ENCODE data around the gene CCNB1IP1.
"Not testable (repeated sequence)": the region's sequence is repeated elsewhere in the genome, so short reads cannot be mapped to it uniquely, and the experiment has no call there.

Gene CCNB1IP1

GRCh38 chr14:20332431-20332787, 670 bp downstream of the CCNB1IP1 start:
- DNase-seq (ENCODE audit: low spot score) = peak; percentile 30

GRCh38 chr14:20331053-20331613, 1.9 kb downstream of the CCNB1IP1 start:
- DNase-seq (ENCODE audit: low spot score) = no peak

- DNase-seq (ENCODE audit: low spot score) = no peak
These were observed 3.7 kb downstream of the CCNB1IP1 start for GRCh38 chr14:20329355-20329754.

- no peak for DNase-seq (ENCODE audit: low spot score)
These were observed 4.4 kb downstream of the CCNB1IP1 start for GRCh38 chr14:20328705-20329104.

- DNase-seq (ENCODE audit: low spot score) = peak; percentile 74
These were observed 5.8 kb downstream of the CCNB1IP1 start for GRCh38 chr14:20327005-20327869.

GRCh38 chr14:20317720-20318119, 15.4 kb downstream of the CCNB1IP1 start:
- DNase-seq (ENCODE audit: low spot score) = no peak

GRCh38 chr14:20314026-20314425, 19.1 kb downstream of the CCNB1IP1 start:
- no peak for DNase-seq (ENCODE audit: low spot score)

GRCh38 chr14:20306079-20306423, 27.0 kb downstream of the CCNB1IP1 start:
- no peak for DNase-seq (ENCODE audit: low spot score)

GRCh38 chr14:20305265-20306078, 27.6 kb downstream of the CCNB1IP1 start, which contains the start of gene TTC5:
Gene TTC5 (minus strand): TSS chr14:20305951. CDS start chr14:20305937, 14 bp downstream.
- peak; percentile 86 for DNase-seq (ENCODE audit: low spot score)

GRCh38 chr14:20302042-20302755, 30.9 kb downstream of the CCNB1IP1 start:
- peak; percentile 41 for DNase-seq (ENCODE audit: low spot score)

- peak; percentile 79 for DNase-seq (ENCODE audit: low spot score)
These were observed 38.0 kb downstream of the CCNB1IP1 start for GRCh38 chr14:20295067-20295466.

- DNase-seq (ENCODE audit: low spot score) = peak; percentile 49
These were observed 38.4 kb downstream of the CCNB1IP1 start for GRCh38 chr14:20294636-20295035.

- DNase-seq (ENCODE audit: low spot score) = not testable (repeated sequence)
These were observed 51.1 kb downstream of the CCNB1IP1 start for GRCh38 chr14:20281998-20282397.

GRCh38 chr14:20280265-20280664, 52.8 kb downstream of the CCNB1IP1 start:
- DNase-seq (ENCODE audit: low spot score) = not testable (repeated sequence)

- peak; percentile 67 for DNase-seq (ENCODE audit: low spot score)
These were observed 54.7 kb downstream of the CCNB1IP1 start for GRCh38 chr14:20278414-20278813.

GRCh38 chr14:20277409-20277808, 55.7 kb downstream of the CCNB1IP1 start:
- no peak for DNase-seq (ENCODE audit: low spot score)

- no peak for DNase-seq (ENCODE audit: low spot score)
These were observed 59.0 kb downstream of the CCNB1IP1 start for GRCh38 chr14:20274062-20274461.

- peak; percentile 17 for DNase-seq (ENCODE audit: low spot score)
These were observed 68.7 kb downstream of the CCNB1IP1 start for GRCh38 chr14:20264361-20264760.

- DNase-seq (ENCODE audit: low spot score) = peak; percentile 87
These were observed 70.4 kb downstream of the CCNB1IP1 start for GRCh38 chr14:20262642-20263128.

All from kidney tubule cell (primary cell).